Immature natural killer cell (primary cell): ENCODE data around the gene DSTN. TPM values are rescaled to one million over a fixed set of nuclear protein-coding genes. Genes with fewer than 3 reads are reported as not detected.

ENCODE experiments used
- DNase-seq, 3 donors: peaks; one replicate each; pipeline ENCODE4 v3.0.0; 2022; ENCODE audit warnings: mixed read lengths in 1 of 3
- H3K27ac Mint-ChIP-seq, 6 donors: one replicate each; pipeline ENCODE4 v1.8.0; 2020; ENCODE audit warnings: mixed read lengths in 6 of 6, mild to moderate bottlenecking in 5 of 6, inconsistent platforms in 4 of 6, moderate library complexity in 3 of 6
- H3K27me3 Mint-ChIP-seq, 3 donors: one replicate each; pipeline ENCODE4 v1.8.0; 2020 to 2021; ENCODE audit warnings: low read depth in 3 of 3, mild to moderate bottlenecking in 3 of 3, mixed read lengths in 3 of 3, moderate library complexity in 3 of 3, inconsistent platforms in 1 of 3
- H3K36me3 Mint-ChIP-seq, 3 donors: one replicate each; pipeline ENCODE4 v1.8.0; 2020; ENCODE audit warnings: mixed read lengths in 3 of 3, inconsistent platforms in 2 of 3, mild to moderate bottlenecking in 2 of 3
- H3K4me1 Mint-ChIP-seq, 2 donors: one replicate each; pipeline ENCODE4 v1.8.0; 2020; ENCODE audit warnings: inconsistent platforms in 2 of 2, mild to moderate bottlenecking in 2 of 2, mixed read lengths in 2 of 2, moderate library complexity in 1 of 2
- H3K4me3 Mint-ChIP-seq, 5 donors: one replicate each; pipeline ENCODE4 v1.8.0; 2020; ENCODE audit warnings: mild to moderate bottlenecking in 5 of 5, mixed read lengths in 5 of 5, inconsistent platforms in 3 of 5, moderate library complexity in 3 of 5
- H3K9me3 Mint-ChIP-seq, 6 donors: one replicate each; pipeline ENCODE4 v1.8.0; 2020; ENCODE audit warnings: mild to moderate bottlenecking in 6 of 6, mixed read lengths in 6 of 6, inconsistent platforms in 4 of 6, moderate library complexity in 3 of 6
- polyA plus RNA-seq, 3 donors: library from polyadenylated mRNA; unstranded; fragments of 300-500 nt; fragmentation: Illumina TruSeq; gene quantifications; one replicate each; pipeline ENCODE4 v1.2.3, GENCODE V29; 2021

The DSTN gene
- polyA plus RNA-seq, 3 donors from 2014 or later, result 157 to 226 (median 225) TPM

DNA sequence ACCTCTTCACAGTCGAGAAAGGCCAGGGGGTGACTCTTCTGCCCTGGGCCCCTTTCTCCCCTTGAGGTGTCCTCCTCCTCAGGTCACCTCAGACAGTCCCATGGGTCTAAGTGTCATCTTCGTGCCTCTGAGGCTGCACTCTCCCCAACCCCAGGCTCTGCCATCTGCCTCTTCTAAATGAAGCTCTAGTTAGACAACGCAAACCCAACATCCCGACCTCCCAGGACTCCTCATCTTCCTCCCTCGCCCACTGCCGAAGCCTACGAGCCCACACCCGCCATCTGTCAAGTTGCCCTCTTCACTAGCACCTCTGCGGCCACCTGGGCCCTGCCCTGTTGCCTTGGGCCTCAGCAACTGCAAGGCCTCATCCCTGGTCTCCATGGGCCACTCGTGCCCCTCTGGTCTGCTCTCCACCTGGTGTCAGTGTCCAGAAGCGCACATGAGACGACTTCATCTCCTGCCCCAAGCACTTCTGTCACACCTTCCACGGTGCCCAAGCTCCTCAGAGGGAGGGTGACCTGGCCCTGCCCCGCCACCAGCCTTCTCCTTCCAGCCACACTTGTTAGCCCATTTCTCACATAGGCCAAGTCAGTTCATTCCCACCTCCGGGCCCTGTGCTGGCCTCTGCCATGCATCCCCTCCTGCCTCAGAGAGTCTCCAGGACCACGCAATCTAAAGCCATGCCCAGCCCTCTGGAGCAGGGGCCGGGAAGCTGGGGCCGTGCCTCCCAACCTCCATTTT lies 58.4 kb downstream of the DSTN start:
- H3K27me3 Mint-ChIP-seq, result peaks cover 0 to 3% (median 0%) of the 10 kb centered on the region in 3 donors
- DNase-seq, result no peak
- no peaks in the 10 kb centered on the region for H3K9me3 Mint-ChIP-seq
- H3K4me3 Mint-ChIP-seq, result no peak overlapping the region
- H3K4me1 Mint-ChIP-seq, result peaks cover 0 to 1% of the 10 kb centered on the region in 2 donors
- H3K36me3 Mint-ChIP-seq, result peaks cover 9 to 43% (median 9%) of the 10 kb centered on the region in 3 donors
- H3K27ac Mint-ChIP-seq, result peak overlapping the region in 5 of 6 donors; percentile 45 to 72 (median 54)

DNA sequence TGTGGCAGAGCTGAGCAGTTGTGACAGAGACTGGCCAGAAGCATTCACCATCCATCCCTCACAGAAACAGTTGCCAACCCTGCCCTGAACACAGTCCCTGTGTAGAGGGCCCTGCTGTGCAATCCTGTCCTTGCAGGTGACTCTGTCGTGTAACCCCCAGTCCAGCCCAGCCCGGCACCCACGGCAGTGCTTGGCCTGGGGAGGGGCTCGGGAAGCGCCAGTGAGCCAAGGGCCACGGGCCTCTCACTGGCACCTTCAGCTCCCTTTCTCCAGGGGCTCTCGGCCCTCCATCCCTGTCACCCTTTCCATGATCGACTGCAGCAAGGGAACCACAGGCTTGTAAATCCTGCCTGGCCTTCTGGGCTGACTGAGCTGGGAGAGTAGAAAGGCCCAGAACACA lies 59.1 kb downstream of the DSTN start:
- Mint-ChIP-seq H3K4me1 (peaks cover 0 to 1% of the 10 kb centered on the region in 2 donors), H3K27ac (no peak overlapping the region), H3K4me3 (no peak overlapping the region), H3K9me3 (no peaks in the 10 kb centered on the region), H3K27me3 (peaks cover 0 to 3% (median 0%) of the 10 kb centered on the region in 3 donors), H3K36me3 (peaks cover 9 to 50% (median 9%) of the 10 kb centered on the region in 3 donors)
- DNase-seq, result no peak

DNA sequence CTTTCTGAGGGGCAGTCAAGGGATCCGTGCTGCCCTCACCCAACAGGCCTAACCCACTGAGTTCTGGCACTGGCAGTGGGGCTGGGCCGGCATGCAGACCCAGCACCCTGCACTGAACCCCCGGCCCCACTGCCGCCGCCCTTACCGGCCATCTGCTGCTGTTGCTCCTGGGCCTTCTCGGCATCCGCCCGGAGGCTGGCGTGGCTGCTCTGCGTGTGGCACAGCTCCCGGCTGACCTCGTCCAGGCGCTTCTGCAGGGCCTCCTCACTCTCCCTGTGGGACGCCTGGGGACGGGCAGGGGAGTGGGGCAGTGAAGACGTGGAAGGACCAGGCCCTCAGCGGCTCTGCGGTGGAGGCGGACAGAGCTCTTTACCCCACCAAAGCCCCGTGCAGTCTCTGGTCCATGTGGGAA lies 59.8 kb downstream of the DSTN start:
- Mint-ChIP-seq H3K4me1 (peaks cover 0 to 1% of the 10 kb centered on the region in 2 donors), H3K9me3 (no peaks in the 10 kb centered on the region), H3K36me3 (peaks cover 9 to 49% (median 9%) of the 10 kb centered on the region in 3 donors), H3K27ac (no peak overlapping the region), H3K4me3 (no peak overlapping the region), H3K27me3 (peaks cover 0 to 3% (median 0%) of the 10 kb centered on the region in 3 donors)
- DNase-seq, result no peak

DNA sequence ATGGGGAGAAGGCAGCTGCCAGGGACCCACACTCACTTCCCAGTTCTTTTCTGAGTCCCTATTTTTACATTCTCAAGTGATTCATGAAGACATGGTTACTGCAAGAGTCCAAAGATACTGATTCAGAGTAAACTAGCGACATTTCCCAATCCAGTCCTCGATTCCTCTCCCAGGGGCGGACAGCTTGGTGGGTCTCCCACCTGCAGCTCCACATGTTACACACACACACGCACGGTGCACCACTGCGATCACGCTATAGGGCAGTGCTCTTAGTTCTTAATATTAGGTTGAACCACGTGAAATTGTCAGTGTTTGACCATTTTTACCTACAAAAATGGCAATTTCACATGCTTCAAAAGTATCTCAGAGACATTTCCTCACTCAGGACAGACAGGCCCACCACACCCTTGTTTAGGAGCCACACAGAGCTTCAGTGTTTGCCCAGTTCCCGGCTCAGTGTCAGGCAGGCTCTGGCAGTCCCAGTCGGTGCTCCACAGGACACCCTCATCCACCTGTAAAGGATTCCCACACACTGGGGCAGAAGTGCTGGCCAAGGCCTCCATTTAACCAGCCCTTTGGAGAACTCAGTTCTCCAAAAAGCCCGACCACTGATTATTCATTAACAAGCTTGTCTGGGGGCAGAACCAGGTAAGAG lies 60.4 kb downstream of the DSTN start:
- Mint-ChIP-seq H3K36me3 (peaks cover 9 to 49% (median 9%) of the 10 kb centered on the region in 3 donors), H3K4me1 (peaks cover 0 to 1% of the 10 kb centered on the region in 2 donors), H3K27ac (no peak overlapping the region), H3K4me3 (no peak overlapping the region), H3K27me3 (peaks cover 0 to 3% (median 0%) of the 10 kb centered on the region in 3 donors), H3K9me3 (no peaks in the 10 kb centered on the region)
- DNase-seq, result no peak

DNA sequence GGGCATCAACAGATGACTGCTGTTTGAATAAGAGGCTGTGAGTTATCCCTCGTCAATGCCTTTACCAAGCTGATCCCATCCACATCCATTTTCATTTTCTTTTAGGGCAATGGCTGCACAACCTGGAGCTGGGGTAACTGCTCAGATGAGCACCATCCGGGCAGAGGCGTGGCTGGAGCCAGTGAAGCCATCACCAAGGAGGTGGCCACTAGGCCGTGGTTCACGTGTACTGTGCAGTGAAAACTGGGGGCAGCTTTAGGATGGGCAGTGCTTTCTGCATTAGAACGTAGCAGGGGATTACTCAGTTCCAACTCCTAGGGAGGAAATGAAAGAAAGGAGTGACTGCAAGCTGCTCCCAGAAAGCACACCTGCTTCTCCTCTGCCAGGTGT lies 60.9 kb downstream of the DSTN start:
- DNase-seq, result no peak
- H3K27me3 Mint-ChIP-seq, result peaks cover 0 to 3% (median 0%) of the 10 kb centered on the region in 3 donors
- peak overlapping the region in 1 of 6 donors; percentile 31 for H3K27ac Mint-ChIP-seq
- H3K36me3 Mint-ChIP-seq, result peaks cover 8 to 51% (median 8%) of the 10 kb centered on the region in 3 donors
- H3K9me3 Mint-ChIP-seq, result no peaks in the 10 kb centered on the region
- no peak overlapping the region for H3K4me3 Mint-ChIP-seq
- H3K4me1 Mint-ChIP-seq, result peaks cover 0 to 1% of the 10 kb centered on the region in 2 donors

DNA sequence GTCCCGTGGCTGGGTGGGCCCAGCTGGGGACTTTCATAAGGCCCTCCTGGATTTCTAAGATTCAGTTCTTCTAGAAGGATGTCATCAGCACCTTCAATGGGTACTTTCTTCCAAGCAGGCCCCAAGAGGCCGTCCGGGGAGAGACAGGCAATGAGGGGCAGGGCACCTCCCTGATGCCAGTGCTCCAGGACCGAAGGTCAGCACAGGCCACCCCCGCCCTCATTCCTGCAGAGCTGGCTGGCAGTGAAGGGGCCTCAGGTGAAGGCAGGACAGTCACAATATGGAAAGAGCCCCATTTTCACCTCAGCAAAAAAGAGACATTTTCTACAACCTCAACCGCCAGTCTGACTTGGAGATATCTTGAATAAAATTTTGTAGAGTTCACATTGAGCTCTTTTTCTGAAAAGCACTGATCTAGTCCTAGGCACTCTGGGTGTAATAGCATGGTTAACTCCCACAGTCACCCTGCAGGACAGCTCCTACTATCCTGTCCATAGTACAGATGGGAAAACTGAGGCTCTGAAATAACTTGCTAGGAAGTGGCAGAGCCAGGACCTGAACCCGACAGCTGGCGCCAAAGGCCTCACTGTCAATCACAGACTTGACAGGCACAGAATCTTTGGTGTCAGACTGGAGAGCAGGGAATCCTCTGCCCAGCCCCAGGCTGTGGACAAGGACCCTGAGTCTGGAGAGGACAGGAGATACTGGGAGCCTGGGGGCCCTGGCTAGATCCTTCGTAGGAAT lies 61.9 kb downstream of the DSTN start:
- Mint-ChIP-seq H3K36me3 (peaks cover 4 to 50% (median 4%) of the 10 kb centered on the region in 3 donors), H3K9me3 (no peaks in the 10 kb centered on the region), H3K27ac (peak overlapping the region in 1 of 6 donors; percentile 31), H3K4me1 (peaks cover 0 to 1% of the 10 kb centered on the region in 2 donors), H3K4me3 (no peak overlapping the region), H3K27me3 (no peaks in the 10 kb centered on the region)
- no peak for DNase-seq

DNA sequence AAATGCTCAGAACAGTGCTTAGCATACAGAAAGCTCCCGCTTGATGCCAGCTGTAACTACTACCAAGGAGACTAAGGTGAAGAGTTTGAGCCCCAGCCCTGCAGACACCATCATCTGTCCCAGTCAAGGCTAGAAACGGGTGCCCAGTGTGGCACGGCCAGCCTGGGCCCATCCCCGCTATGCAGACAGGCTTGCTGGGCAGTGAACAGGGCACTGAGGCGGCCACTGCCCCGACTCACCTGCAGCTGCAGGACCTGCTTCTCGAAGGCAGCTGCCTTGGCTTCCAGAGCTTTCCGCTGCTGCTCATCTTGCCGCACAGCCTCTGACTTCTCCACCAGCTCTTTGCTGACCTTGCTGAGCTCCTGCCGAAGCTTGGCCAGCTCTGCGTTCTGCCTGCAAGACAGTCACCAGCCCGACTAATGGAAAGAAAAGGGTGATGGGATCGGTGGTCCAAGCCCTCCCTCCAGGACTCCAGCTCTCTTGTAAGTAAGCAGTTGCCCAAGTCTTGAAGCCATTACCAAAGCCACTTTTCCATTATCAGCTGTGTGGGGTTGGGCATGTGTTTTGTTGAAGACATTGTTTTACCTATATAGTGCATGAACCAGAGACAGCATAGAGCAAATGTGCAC lies 63.5 kb downstream of the DSTN start:
- Mint-ChIP-seq H3K36me3 (peaks cover 4 to 46% (median 4%) of the 10 kb centered on the region in 3 donors), H3K9me3 (no peaks in the 10 kb centered on the region), H3K27ac (no peak overlapping the region), H3K4me1 (no peaks in the 10 kb centered on the region), H3K27me3 (no peaks in the 10 kb centered on the region), H3K4me3 (no peak overlapping the region)
- no peak for DNase-seq

DNA sequence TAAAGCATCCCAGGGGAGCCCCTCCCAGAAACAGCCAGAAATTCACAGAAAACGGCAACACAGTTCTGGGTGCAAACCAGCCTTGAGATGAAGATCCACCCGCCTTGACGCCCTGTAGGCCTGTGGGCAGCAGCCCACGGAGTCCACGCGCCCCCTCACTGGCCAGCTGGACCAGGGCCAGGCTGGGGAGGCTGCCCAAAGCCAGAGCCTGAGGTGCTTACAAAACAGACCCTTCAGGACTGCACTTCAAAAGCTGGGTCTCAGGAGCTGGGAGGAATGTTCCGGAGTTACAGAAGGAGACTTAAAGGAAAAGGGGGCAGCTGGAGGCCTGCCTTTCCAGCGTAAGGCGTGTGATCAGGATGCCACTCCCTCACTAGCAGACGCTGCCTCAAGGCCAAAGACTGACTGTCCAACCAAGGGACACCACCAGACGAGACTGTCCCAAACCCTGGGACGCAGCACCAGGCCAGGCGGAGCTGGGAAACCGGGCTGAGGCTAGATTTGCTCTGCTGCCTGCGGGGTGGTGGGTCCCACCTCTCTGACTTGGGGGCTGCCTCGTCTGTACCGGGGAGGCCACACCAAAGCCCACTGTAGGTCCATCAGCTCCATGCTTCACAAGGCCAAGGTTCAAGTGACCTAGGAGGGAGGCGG lies 64.1 kb downstream of the DSTN start:
- Mint-ChIP-seq H3K9me3 (no peaks in the 10 kb centered on the region), H3K4me3 (no peak overlapping the region), H3K27me3 (no peaks in the 10 kb centered on the region), H3K27ac (no peak overlapping the region), H3K4me1 (no peaks in the 10 kb centered on the region), H3K36me3 (peaks cover 4 to 43% (median 4%) of the 10 kb centered on the region in 3 donors)
- DNase-seq, result no peak

DNA sequence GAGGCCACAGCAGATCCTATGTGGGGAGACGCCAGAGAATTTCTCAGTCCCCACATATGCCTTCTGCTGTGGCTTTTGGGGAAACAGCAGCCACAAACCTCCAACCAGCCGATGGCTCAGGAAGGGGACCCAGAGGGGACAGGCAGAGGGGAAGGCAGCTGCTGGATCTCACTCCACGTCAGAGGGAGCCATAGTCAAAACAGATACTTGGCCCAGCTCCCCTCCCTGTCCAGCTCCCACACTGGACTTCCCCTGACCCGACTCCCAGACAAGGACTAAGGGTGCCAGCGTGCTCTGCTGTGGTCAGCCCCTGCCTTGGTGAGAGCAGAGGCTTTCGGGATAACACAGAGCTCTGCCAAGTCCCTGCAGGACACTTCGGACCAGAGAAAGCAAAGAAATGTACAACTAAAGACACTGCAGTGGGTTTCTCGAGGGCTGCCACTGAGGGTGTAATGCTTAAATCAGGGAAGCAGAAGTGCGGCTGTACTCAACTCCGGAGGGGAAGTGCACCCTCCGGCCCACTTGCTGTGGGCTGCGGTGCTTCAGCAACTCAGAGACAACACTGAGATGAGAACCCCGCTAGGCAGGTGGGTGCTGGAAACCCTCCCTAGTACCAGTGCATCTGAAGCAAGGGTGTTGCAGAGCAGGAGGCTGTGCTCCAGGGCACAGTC lies 64.9 kb downstream of the DSTN start:
- no peaks in the 10 kb centered on the region for H3K4me1 Mint-ChIP-seq
- no peaks in the 10 kb centered on the region for H3K27me3 Mint-ChIP-seq
- H3K9me3 Mint-ChIP-seq, result no peaks in the 10 kb centered on the region
- no peak overlapping the region for H3K4me3 Mint-ChIP-seq
- DNase-seq, result no peak
- peaks cover 4 to 44% (median 4%) of the 10 kb centered on the region in 3 donors for H3K36me3 Mint-ChIP-seq
- peak overlapping the region in 1 of 6 donors; percentile 55 for H3K27ac Mint-ChIP-seq

DNA sequence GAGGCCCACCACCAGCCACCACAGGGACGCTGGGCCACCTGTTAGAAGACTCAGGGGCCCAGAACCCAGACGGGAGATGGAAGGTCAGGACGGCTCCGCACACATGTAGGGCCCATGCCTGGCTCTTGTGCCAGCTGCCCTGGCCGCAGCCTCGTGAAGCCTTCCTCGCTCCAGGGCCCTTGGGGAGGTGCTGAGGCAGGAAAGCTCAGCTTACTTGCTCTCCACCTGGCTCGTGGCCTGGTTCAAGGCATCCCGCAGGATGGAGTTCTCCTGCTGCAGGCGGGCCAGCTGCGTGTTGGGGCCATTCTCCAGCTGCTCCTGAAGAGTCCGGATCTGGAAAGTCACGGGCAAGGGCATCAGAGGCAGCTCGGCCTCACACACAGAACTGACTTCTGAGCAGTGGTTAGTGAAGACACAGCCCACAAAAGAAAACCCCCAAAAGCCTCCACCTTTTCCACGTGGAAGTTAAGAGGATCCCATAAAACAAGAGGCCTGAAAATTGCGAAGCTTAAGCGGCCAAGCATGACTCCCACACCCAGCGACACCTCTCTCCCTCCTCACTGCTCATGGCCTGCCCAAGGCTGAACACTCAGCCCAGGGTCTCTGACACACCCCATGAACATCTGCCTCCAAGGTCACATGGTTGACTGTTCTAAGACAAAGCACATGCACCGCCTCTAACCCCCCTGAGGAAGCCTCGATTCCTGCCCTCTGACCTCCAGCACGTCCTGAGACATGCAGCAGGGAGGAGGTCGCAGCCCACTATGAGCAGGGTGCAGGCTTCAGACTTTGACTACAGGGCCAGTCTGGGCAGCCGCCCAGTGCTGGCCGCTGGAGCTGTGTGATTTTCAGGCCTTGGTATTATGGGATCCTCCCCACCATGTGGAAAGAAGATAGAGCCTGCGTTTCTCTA lies 65.7 kb downstream of the DSTN start:
- DNase-seq, result no peak
- Mint-ChIP-seq H3K9me3 (no peaks in the 10 kb centered on the region), H3K4me1 (no peaks in the 10 kb centered on the region), H3K27ac (no peak overlapping the region), H3K36me3 (peaks cover 0 to 49% (median 4%) of the 10 kb centered on the region in 3 donors), H3K27me3 (peaks cover 0 to 2% (median 1%) of the 10 kb centered on the region in 3 donors), H3K4me3 (no peak overlapping the region)

DNA sequence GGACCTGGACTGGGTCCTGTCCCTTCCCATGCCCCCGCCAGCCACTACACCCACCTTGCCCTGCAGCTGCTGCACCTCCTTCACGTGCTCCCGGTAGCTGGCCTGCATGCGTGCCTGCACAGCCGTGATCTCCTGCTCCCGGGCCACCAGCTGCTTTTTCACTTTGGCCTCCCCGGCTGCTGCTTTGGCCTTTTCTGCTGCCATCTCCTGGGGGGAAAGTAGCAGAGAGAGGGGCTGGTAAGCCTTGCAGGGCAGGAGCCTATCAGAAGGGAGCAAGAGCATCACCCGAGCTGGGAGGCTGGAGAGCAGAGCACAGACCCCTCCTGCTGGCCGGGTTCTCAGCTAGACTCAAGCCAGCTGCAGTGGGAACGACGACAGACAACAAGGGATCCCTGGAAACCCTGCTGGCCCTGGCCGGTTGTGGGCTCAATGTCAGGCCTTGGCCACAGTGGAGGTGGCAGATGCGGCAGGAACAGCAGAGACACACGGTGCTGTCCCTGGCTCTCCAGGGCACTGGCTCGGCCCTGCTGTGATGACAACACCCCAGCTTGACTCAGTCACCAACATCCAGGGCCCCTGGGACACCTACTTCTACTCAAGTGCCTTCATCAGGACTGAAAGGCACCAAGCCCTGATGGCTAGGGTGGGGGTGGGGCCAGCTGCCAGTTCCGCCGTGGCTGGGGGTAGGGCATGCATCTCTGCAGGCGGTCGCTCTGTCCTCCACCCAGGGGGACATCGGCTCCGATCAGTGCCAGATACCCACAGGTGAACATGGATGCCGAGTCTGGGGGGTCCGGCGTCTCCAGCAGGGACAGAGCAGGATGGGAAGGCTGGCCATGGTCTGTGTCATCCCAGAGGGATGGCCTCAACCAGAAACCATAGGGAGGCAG lies 66.9 kb downstream of the DSTN start:
- Mint-ChIP-seq H3K27ac (peak overlapping the region in 1 of 6 donors; percentile 17), H3K4me3 (no peak overlapping the region), H3K9me3 (no peaks in the 10 kb centered on the region), H3K4me1 (no peaks in the 10 kb centered on the region), H3K27me3 (peaks cover 0 to 2% (median 1%) of the 10 kb centered on the region in 3 donors), H3K36me3 (peaks cover 0 to 39% (median 4%) of the 10 kb centered on the region in 3 donors)
- no peak for DNase-seq
